Stomach smooth muscle (tissue), 2 donors: ENCODE measurements around the gene HOXA3.

Experiments used
- H3K27ac ChIP-seq: one replicate; pipeline ENCODE4 v1.7.0; 2013; ENCODE audit warnings: mild to moderate bottlenecking, low read length, inconsistent platforms
- H3K27me3 ChIP-seq, 2 donors: one replicate each; pipeline ENCODE4 v1.7.0; 2013; ENCODE audit warnings: low read length in 2 of 2; ENCODE audit not compliant: insufficient read depth in 2 of 2, control insufficient read depth in 1 of 2
- H3K36me3 ChIP-seq, 2 donors: one replicate each; pipeline ENCODE4 v1.7.0; 2013; ENCODE audit warnings: low read length in 2 of 2; ENCODE audit not compliant: control insufficient read depth in 2 of 2, insufficient read depth in 2 of 2
- H3K4me1 ChIP-seq: one replicate; pipeline ENCODE4 v1.7.0; 2013; ENCODE audit warnings: low read length; ENCODE audit not compliant: control insufficient read depth, insufficient read depth
- H3K4me3 ChIP-seq, 2 donors: one replicate each; pipeline ENCODE4 v1.7.0; 2013; ENCODE audit warnings: low read length in 2 of 2
- H3K9ac ChIP-seq, 2 donors: one replicate each; pipeline ENCODE4 v1.7.0; 2013; ENCODE audit warnings: low read length in 2 of 2, mild to moderate bottlenecking in 1 of 2
- H3K9me3 ChIP-seq, 2 donors: one replicate each; pipeline ENCODE4 v1.7.0; 2013; ENCODE audit warnings: low read length in 2 of 2; ENCODE audit not compliant: control insufficient read depth in 2 of 2
- donor health status: healthy.
- donor health status: Pancreatic carcinoma.

Gene HOXA3

DNA sequence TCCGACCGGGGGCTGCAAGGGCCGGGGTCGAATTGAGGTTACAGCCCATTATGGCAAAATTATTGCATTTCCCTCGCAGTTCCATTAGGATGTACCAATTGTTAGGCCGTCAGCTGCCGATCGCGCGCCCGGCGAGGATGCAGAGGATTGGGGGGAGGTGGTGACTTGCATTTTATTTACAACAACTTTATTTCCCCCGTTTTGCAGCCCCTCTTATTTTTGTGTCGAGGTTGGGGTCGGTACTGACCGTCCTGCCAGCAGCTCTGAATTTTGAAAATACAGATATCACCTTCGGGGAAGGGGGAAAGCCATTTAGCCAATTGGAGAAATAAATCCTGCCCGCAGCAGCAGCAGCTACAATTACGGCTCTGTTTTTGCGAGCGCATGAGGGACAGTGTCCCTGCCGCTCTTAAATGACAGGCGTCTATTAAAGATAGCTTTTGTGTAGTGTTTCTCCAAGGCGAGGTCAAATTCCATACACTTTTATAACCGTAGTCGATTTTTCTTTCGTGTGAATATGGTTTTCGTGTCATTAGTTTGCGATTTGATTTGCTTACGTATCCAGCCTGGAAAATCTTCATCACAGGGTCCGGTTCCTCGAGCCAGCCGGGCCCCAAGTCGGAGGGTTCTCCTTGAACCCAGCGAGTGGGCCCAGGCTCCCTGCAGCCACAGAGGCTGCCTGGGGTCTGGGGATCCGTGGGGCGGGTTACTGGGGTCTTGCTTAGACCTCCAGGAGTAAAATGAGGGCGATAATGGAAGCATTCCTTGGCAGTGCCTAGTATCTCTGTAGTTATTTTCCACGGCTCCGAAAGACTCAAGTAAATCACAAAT is 8.2 kb downstream of the HOXA3 start:
- H3K9me3 ChIP-seq: no peaks in the 10 kb centered on the region
- peaks cover 33% of the 10 kb centered on the region for H3K4me1 ChIP-seq
- H3K27ac ChIP-seq: peak overlapping the region; percentile 95
- H3K9ac ChIP-seq: peak overlapping the region in 1 of 2 donors; percentile 60
- H3K4me3 ChIP-seq: peak overlapping the region; percentile 68 to 94
- H3K27me3 ChIP-seq: peaks cover 34 to 37% of the 10 kb centered on the region in 2 donors
- no peaks in the 10 kb centered on the region for H3K36me3 ChIP-seq

DNA sequence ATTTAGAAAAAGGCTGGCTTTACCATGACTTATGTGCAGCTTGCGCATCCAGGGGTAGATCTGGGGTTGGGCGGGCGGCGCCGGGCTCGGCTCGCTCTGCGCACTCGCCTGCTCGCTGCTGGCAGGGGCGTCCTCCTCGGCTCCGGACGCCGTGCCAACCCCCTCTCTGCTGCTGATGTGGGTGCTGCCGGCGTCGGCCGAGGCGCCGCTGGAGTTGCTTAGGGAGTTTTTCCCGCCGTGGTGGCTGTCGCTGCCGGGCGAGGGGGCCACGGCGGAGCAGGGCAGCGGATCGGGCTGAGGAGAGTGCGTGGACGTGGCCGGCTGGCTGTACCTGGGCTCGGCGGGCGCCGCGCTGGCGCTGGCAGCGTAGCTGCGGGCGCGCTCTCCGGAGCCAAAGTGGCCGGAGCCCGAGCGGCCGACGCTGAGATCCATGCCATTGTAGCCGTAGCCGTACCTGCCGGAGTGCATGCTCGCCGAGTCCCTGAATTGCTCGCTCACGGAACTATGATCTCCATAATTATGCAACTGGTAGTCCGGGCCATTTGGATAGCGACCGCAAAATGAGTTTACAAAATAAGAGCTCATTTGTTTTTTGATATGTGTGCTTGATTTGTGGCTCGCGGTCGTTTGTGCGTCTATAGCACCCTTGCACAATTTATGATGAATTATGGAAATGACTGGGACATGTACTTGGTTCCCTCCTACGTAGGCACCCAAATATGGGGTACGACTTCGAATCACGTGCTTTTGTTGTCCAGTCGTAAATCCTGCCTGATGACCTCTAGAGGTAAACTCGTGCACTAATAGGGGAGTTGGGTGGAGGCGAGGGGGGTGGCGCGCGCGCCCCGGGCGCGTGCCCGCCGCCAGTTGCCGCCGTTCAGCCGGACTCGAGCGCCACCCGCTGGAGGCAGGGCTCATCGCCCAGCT is 9.1 kb downstream of the HOXA3 start, which contains the start of gene HOXA5:
Gene HOXA5 (minus strand): TSS at position 659 of the 927 bp plus-strand sequence. CDS start 74 bp downstream, at position 585.
- Histone ChIP-seq H3K4me3 (peak within 1 kb of the TSS; percentile 78 to 94), H3K4me1 (peaks cover 40% of the 10 kb centered on the region), H3K27ac (peak within 1 kb of the TSS; percentile 95), H3K36me3 (no peaks in the 10 kb centered on the region), H3K9me3 (no peaks in the 10 kb centered on the region), H3K9ac (peak within 1 kb of the TSS; percentile 93 to 96), H3K27me3 (peaks cover 29 to 33% of the 10 kb centered on the region in 2 donors)

DNA sequence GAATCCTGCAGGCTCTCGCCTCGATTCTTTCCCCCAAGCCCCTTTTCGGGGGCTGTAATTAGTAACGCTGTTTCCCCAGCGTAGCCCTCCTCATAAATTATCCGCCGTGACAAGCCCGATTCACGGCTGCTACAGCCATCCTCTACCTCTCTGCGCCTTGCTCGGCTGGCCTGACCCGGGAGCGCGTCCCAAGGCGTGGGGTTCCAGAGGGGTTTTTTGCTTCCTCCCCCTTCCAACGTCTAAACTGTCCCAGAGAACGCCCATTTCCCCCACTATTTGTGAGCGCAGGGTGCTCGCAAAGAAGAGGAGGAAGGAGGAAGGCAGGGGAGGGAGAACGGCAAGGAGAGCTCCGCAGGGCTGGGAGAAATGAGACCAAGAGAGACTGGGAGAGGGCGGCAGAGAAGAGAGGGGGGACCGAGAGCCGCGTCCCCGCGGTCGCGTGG is 9.8 kb downstream of the HOXA3 start:
- Histone ChIP-seq H3K27me3 (peaks cover 25 to 31% of the 10 kb centered on the region in 2 donors), H3K4me1 (peaks cover 40% of the 10 kb centered on the region), H3K9ac (peak overlapping the region; percentile 93 to 96), H3K4me3 (peak overlapping the region; percentile 78 to 94), H3K27ac (peak overlapping the region; percentile 95), H3K9me3 (no peaks in the 10 kb centered on the region), H3K36me3 (no peaks in the 10 kb centered on the region)

DNA sequence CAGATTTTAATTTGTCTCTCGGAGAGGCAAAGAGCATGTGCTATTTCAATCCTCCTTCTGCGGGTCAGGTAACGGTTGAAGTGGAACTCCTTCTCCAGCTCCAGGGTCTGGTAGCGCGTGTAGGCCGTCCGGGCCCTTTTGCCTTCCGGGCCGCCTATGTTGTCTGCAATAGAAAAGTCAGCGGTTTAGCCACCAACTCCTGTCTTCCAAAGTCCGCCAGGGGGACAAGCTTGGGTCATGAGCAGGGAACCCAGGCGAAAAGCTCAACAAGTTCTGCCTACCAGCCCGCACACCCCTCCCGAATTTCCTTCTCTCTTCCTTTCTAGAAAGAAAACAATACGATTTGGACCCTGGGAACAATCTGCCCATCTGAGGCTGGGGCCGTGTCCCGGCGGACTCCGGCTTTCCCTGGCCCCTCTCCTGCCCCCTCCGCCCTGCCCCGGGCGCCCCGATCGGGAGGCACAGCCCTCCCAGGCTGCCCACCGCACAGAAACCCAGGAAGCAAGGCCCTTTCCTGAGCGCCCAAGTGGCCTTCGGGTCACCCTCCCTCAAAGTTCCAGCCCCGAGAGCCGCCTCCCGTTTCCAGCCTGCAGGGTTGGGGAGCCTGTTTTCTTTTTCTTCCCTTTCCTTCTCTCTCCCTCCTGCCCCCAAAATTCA is 10.3 kb downstream of the HOXA3 start:
- Histone ChIP-seq H3K27me3 (peaks cover 19 to 28% of the 10 kb centered on the region in 2 donors), H3K4me1 (peaks cover 38% of the 10 kb centered on the region), H3K9ac (peak overlapping the region; percentile 93 to 96)

DNA sequence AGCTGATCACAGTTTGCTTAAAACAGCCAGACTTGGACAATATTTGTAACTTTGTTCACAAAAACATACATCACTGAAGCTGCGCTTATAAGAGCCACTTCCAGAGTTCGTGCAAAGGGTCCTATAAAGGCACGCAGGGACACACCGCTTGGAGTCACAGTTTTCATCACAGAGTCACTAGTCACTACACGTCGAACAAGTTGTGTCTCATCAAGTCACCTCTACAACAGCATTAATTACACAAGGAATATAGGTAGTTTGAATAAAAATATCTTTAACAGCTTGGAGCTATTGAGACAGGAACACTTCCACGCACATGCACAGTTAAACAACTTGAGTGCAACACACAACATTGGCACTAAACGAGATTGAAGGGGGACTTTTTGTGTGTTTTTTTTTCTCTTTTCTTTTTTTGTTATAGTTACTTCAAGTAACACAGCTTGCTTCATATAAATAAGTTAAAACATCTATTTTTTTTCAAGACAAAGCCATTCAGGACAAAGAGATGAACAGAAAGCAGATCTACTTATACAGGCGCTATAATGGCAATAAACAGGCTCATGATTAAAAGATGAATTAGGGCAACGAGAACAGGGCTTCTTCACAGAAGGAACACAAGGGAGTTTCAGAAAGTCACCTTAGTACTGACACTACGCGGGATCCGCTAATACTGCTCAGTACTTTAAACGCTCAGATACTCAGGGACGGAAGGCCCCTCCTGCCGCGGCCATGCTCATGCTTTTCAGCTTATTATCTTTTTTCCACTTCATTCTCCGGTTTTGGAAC is 11.1 kb downstream of the HOXA3 start:
- H3K27ac ChIP-seq: peak overlapping the region; percentile 95
- H3K9me3 ChIP-seq: no peaks in the 10 kb centered on the region
- peaks cover 13 to 20% of the 10 kb centered on the region in 2 donors for H3K27me3 ChIP-seq
- peak overlapping the region; percentile 78 to 94 for H3K4me3 ChIP-seq
- H3K9ac ChIP-seq: peak overlapping the region; percentile 93 to 96
- peaks cover 44% of the 10 kb centered on the region for H3K4me1 ChIP-seq
- no peaks in the 10 kb centered on the region for H3K36me3 ChIP-seq

More for the DNA sequence above, 10.3 kb downstream of the HOXA3 start:
- Histone ChIP-seq H3K27ac (peak overlapping the region; percentile 95), H3K36me3 (no peaks in the 10 kb centered on the region), H3K9me3 (no peaks in the 10 kb centered on the region), H3K4me3 (peak overlapping the region; percentile 78 to 94)

DNA sequence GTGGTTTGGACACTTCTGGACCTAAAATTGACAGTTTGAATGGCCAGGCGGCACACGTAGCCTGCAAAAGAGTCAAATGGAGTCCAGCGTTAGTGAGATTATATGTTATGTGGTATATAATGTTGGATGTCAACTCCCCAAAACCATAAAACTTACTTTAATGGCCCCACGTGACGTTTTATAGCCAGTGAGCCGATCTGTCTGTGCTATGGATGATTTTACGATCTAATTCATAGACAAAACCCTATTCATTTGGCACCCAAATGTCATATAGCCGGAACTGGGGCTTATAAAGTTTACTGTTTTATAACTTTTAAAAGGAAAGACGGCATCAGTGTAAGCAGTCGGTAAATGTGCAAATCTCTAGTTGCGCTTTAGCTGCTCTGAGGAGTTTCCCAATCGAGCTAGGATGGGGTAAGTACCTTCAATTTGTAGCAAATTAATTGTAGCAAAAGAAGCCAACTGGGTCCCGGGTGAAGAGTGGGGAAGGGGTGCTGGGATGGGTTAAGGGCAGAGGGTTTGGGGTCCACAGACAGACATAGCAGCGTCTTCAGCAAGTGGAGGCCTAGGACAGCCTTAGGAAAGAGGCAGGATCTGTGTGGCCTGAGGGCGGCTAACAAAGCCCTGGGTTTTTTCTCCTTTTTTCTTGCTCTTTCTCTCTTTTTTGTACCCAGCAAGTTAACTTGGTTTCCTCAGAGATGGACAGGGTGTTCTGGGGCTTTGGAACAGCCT is 12.1 kb downstream of the HOXA3 start:
- no peaks in the 10 kb centered on the region for H3K9me3 ChIP-seq
- peaks cover 7 to 13% of the 10 kb centered on the region in 2 donors for H3K27me3 ChIP-seq
- H3K9ac ChIP-seq: peak overlapping the region; percentile 93 to 96
- H3K27ac ChIP-seq: peak overlapping the region; percentile 95
- H3K4me3 ChIP-seq: peak overlapping the region; percentile 78 to 94
- no peaks in the 10 kb centered on the region for H3K36me3 ChIP-seq
- H3K4me1 ChIP-seq: peaks cover 50% of the 10 kb centered on the region

DNA sequence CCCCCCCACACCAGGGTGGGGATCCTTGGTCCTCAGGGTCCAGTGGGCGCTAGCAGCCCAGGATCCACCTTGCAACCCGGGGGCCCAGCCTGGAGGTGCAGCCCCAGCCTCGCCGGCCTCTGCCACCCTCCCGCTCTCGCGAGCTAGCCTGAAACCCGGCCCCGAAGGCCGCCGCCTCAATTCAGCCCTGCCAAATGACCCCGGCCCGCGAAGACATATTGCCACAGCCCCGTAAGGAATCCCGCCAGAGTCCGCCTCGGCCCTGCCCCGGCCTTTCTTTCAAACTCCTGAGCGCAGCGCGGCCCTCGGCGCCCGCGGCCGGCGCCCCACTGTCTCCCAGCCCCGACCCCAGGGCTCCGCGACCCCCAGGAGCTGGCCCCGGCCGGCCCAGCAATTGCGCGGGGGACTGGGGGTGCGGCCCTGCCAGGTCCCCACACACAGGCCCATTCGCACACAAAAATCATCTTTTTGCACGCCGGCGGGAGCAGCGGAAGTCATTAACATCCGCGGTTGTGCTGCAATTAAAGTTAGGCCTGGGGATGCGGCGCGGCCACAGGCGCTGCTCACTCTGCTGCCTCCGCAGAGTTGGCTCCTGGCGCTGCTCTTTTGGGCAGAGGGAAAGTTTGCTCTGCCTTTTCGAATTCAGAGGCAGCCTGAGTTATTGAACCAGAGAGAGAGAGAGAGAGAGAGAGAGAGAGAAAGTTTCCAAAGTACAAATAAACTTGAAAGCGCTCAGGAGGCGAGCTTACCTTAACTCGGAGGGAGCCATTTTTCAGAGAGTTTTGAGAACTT is 12.9 kb downstream of the HOXA3 start:
- no peaks in the 10 kb centered on the region for H3K9me3 ChIP-seq
- peak overlapping the region; percentile 78 to 94 for H3K4me3 ChIP-seq
- H3K4me1 ChIP-seq: peaks cover 46% of the 10 kb centered on the region
- H3K36me3 ChIP-seq: no peaks in the 10 kb centered on the region
- H3K9ac ChIP-seq: peak overlapping the region; percentile 93 to 96
- H3K27ac ChIP-seq: peak overlapping the region; percentile 95
- H3K27me3 ChIP-seq: peaks cover 2 to 6% of the 10 kb centered on the region in 2 donors

DNA sequence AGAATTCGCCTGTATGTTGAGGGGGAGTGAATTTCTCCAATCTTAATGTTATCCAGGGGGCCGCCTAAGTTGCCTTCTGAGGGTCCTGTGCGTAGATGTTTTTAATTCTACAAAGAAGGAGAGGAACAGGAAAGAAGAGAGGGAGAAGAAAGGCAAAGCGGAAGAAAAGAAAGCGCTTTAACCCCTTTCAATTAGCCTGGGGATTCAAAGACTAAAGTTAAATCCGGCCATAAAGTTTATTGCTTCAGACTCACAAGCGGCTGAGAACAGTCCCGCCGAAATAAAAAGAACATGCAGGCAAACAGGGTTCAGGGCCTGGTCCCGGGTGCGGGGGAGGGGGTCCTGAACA is 13.4 kb downstream of the HOXA3 start:
- H3K4me3 ChIP-seq: peak overlapping the region; percentile 78 to 94
- peaks cover 42% of the 10 kb centered on the region for H3K4me1 ChIP-seq
- peaks cover 0 to under 1% of the 10 kb centered on the region in 2 donors for H3K27me3 ChIP-seq

DNA sequence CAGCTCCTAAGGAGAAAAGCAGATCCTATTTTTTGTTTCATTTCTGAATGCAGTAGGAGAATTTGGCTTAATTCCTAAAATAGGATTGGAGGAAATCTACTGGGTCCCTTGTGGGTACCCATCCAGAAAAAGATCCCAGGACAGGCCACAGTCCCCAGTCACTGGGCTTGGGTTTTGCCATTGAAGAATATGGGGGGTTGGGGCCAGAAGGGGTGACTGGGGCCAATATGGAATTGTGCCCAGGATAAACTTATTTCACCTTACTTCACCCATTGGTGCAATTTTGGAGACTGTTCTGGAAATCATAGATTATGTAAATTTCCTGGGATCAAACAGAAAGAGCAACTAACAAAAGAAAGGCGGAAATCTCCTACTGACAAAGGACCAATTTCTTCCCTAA is 13.9 kb downstream of the HOXA3 start:
- H3K27ac ChIP-seq: peak overlapping the region; percentile 95
- H3K4me1 ChIP-seq: peaks cover 44% of the 10 kb centered on the region
- peak overlapping the region; percentile 93 to 96 for H3K9ac ChIP-seq
- no peaks in the 10 kb centered on the region for H3K27me3 ChIP-seq
- peak overlapping the region; percentile 78 to 94 for H3K4me3 ChIP-seq
- H3K36me3 ChIP-seq: no peaks in the 10 kb centered on the region
- no peaks in the 10 kb centered on the region for H3K9me3 ChIP-seq

More for the DNA sequence above, 13.4 kb downstream of the HOXA3 start:
- Histone ChIP-seq H3K9me3 (no peaks in the 10 kb centered on the region), H3K9ac (peak overlapping the region; percentile 93 to 96), H3K36me3 (no peaks in the 10 kb centered on the region), H3K27ac (peak overlapping the region; percentile 95)
